Parathyroid adenoma (tissue), 2 donors: ENCODE results near the gene ICAM3.
"Not testable (repeated sequence)": the region's sequence is repeated elsewhere in the genome, so short reads cannot be mapped to it uniquely, and the experiment has no call there.

Experiments
- H2AFZ ChIP-seq: fragments of 300-600 bp; sonication (generic); one replicate; pipeline ENCODE4 v1.7.0; 2017; ENCODE audit warnings: antibody characterized with exemption, mild to moderate bottlenecking
- H3K27ac ChIP-seq: fragments of 300-600 bp; sonication (generic); one replicate; pipeline ENCODE4 v1.7.0; 2017
- H3K27me3 ChIP-seq: fragments of 300-600 bp; sonication (generic); one replicate; pipeline ENCODE4 v1.7.0; 2017; ENCODE audit warnings: low read length; ENCODE audit not compliant: control insufficient read depth, insufficient read depth
- H3K36me3 ChIP-seq: fragments of 300-600 bp; sonication (generic); one replicate; pipeline ENCODE4 v1.7.0; 2017; ENCODE audit warnings: low read length; ENCODE audit not compliant: control insufficient read depth, insufficient read depth
- H3K4me1 ChIP-seq: fragments of 300-600 bp; sonication (generic); one replicate; pipeline ENCODE4 v1.7.0; 2017; ENCODE audit warnings: control low read depth
- H3K4me2 ChIP-seq: fragments of 300-600 bp; sonication (generic); one replicate; pipeline ENCODE4 v1.7.0; 2017; ENCODE audit warnings: low read length
- H3K4me3 ChIP-seq: fragments of 300-600 bp; sonication (generic); one replicate; pipeline ENCODE4 v1.7.0; 2017; ENCODE audit warnings: low read depth, low read length
- H3K79me2 ChIP-seq: fragments of 300-600 bp; sonication (generic); one replicate; pipeline ENCODE4 v1.7.0; 2017; ENCODE audit warnings: control low read depth
- H3K9ac ChIP-seq: fragments of 300-600 bp; sonication (generic); one replicate; pipeline ENCODE4 v1.7.0; 2017; ENCODE audit warnings: mild to moderate bottlenecking
- H3K9me3 ChIP-seq: fragments of 300-600 bp; sonication (generic); one replicate; pipeline ENCODE4 v1.7.0; 2017; ENCODE audit warnings: low read length; ENCODE audit not compliant: control insufficient read depth
- TF ChIP-seq, protein P1 (sequence below): fragments of 300-600 bp; sonication (generic); IDR thresholded peaks from one replicate; pipeline ENCODE4 v1.7.0; 2017; ENCODE audit warnings: antibody characterized with exemption, mild to moderate bottlenecking
- donor health status: primary hyperparathyroidism.

ICAM3 gene

GRCh38 chr19:10379880-10380312 is 40.5 kb upstream of the ICAM3 start:
- H3K27ac ChIP-seq = peak overlapping the region; percentile 25
- peak overlapping the region; percentile 95 for H3K4me3 ChIP-seq

DNA sequence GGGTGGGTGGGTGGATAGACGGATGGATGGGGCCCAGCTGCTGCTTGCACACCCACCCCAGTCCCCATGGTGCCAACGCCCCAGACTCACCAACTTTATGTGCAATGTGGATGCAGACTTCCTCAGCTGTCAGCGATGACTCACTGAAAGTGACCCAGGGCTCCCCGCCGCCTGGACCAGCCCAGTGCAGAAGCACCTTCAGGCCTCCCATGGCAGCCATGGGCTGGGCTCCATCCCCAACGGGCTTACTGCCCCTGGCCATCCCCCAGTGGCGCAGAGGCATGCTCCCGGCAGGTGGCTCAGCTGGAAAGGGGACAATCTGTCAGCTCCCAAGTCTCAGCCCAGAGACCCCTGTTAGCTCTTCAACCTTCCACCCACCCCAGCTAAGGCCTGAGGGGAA is 38.7 kb upstream of the ICAM3 start:
- no peak overlapping the region for H3K27ac ChIP-seq
- no peaks in the 10 kb centered on the region for H3K27me3 ChIP-seq
- peaks cover 7% of the 10 kb centered on the region for H3K79me2 ChIP-seq
- peaks cover 7% of the 10 kb centered on the region for H3K4me1 ChIP-seq
- no peak overlapping the region for H3K4me2 ChIP-seq
- no peaks in the 10 kb centered on the region for H3K36me3 ChIP-seq
- H3K4me3 ChIP-seq = no peak overlapping the region
- H3K9me3 ChIP-seq = no peaks in the 10 kb centered on the region
- TF ChIP-seq, protein P1, sequence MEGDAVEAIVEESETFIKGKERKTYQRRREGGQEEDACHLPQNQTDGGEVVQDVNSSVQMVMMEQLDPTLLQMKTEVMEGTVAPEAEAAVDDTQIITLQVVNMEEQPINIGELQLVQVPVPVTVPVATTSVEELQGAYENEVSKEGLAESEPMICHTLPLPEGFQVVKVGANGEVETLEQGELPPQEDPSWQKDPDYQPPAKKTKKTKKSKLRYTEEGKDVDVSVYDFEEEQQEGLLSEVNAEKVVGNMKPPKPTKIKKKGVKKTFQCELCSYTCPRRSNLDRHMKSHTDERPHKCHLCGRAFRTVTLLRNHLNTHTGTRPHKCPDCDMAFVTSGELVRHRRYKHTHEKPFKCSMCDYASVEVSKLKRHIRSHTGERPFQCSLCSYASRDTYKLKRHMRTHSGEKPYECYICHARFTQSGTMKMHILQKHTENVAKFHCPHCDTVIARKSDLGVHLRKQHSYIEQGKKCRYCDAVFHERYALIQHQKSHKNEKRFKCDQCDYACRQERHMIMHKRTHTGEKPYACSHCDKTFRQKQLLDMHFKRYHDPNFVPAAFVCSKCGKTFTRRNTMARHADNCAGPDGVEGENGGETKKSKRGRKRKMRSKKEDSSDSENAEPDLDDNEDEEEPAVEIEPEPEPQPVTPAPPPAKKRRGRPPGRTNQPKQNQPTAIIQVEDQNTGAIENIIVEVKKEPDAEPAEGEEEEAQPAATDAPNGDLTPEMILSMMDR = no peak
- H3K9ac ChIP-seq = no peak overlapping the region
- no peak overlapping the region for H2AFZ ChIP-seq

More at GRCh38 chr19:10379880-10380312, 40.5 kb upstream of the ICAM3 start:
- H3K4me1 ChIP-seq = peaks cover 7% of the 10 kb centered on the region
- no peaks in the 10 kb centered on the region for H3K27me3 ChIP-seq
- H3K79me2 ChIP-seq = peaks cover 7% of the 10 kb centered on the region
- H3K9me3 ChIP-seq = no peaks in the 10 kb centered on the region
- no peaks in the 10 kb centered on the region for H3K36me3 ChIP-seq
- H2AFZ ChIP-seq = peak overlapping the region; percentile 99
- TF ChIP-seq, protein P1 = no peak
- peak overlapping the region; percentile 97 for H3K4me2 ChIP-seq
- peak overlapping the region; percentile 50 for H3K9ac ChIP-seq

DNA sequence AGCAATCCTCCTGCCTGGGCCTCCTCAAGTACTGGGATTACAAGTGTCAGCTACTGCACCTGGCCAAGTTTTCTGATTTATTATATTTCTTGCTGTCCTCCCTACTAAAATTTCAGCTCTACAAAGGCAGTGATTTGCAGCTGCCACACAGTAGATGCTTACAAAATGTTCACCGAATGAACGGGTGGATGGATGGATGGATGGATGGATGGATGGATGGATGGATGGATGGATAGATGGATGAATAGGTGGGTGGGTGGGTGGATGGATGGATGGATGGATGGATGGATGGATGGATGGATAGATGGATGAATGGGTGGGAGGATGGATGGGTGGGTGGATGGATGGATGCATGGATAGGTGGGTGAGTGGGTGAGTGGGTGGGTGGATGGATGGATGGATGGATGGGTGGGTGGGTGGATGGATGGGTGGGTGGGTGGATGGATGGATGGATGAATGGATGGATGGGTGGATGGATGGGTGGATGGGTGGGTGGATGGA is 37.8 kb upstream of the ICAM3 start:
- H2AFZ ChIP-seq, H3K36me3 ChIP-seq, H3K27ac ChIP-seq, H3K9me3 ChIP-seq, H3K79me2 ChIP-seq, H3K4me3 ChIP-seq, H3K4me1 ChIP-seq, H3K9ac ChIP-seq, H3K27me3 ChIP-seq, H3K4me2 ChIP-seq: not testable (repeated sequence)

- no peak overlapping the region for H2AFZ ChIP-seq
- no peak overlapping the region for H3K9ac ChIP-seq
- H3K4me1 ChIP-seq = peaks cover 5% of the 10 kb centered on the region
- TF ChIP-seq, protein P1 = no peak
- no peak overlapping the region for H3K4me3 ChIP-seq
- H3K79me2 ChIP-seq = peaks cover 5% of the 10 kb centered on the region
- no peak overlapping the region for H3K27ac ChIP-seq
- H3K9me3 ChIP-seq = no peaks in the 10 kb centered on the region
- no peak overlapping the region for H3K4me2 ChIP-seq
- no peaks in the 10 kb centered on the region for H3K36me3 ChIP-seq
- H3K27me3 ChIP-seq = no peaks in the 10 kb centered on the region
Observed at GRCh38 chr19:10374931-10375330, 35.5 kb upstream of the ICAM3 start.

GRCh38 chr19:10372690-10373089 is 33.3 kb upstream of the ICAM3 start:
- no peaks in the 10 kb centered on the region for H3K27me3 ChIP-seq
- H3K36me3 ChIP-seq = no peaks in the 10 kb centered on the region
- H3K9ac ChIP-seq = no peak overlapping the region
- TF ChIP-seq, protein P1 = no peak
- no peaks in the 10 kb centered on the region for H3K9me3 ChIP-seq
- H3K79me2 ChIP-seq = no peaks in the 10 kb centered on the region
- no peak overlapping the region for H3K4me3 ChIP-seq
- no peak overlapping the region for H3K4me2 ChIP-seq
- no peak overlapping the region for H3K27ac ChIP-seq
- no peaks in the 10 kb centered on the region for H3K4me1 ChIP-seq
- no peak overlapping the region for H2AFZ ChIP-seq
